C4-2B (cell line): Measurements from ENCODE around the gene NDUFB4.

ENCODE experiments used
- CTCF ChIP-seq: fragments of 450-650 bp; conservative IDR thresholded peaks from 2 replicates; pipeline ENCODE4 v1.5.1; 2017; ENCODE audit warnings: mild to moderate bottlenecking
- ZFX ChIP-seq: fragments of 450-650 bp; IDR thresholded peaks from 2 replicates; pipeline ENCODE4 v1.6.1; 2017

GRCh38 chr3:120572027-120572426 lies 24.1 kb upstream of the NDUFB4 start:
- no peak for TF ChIP-seq CTCF
- TF ChIP-seq ZFX, result no peak
